NAMALWA (cell line): ENCODE measurements around the gene LY6G6C.
A peak's percentile ranks its signal among the peaks of the same experiment; 100 is the strongest.

ENCODE experiments used
- DNase-seq: peaks from one replicate; pipeline ENCODE4 v3.0.0-alpha.2; 2015; ENCODE audit warnings: low spot score

LY6G6C gene

GRCh38 chr6:31706599-31706998 lies 14.9 kb downstream of the LY6G6C start, which contains the start of gene LY6G6F:
LY6G6F (plus strand) TSS chr6:31706866; CDS start chr6:31706907, 41 bp downstream.
- no peak for DNase-seq

GRCh38 chr6:31705931-31706330 lies 15.6 kb downstream of the LY6G6C start:
- no peak for DNase-seq

GRCh38 chr6:31702819-31703716 lies 18.5 kb downstream of the LY6G6C start, which contains the start of gene ABHD16A:
ABHD16A (minus strand) TSS chr6:31703324; CDS start chr6:31703281, 43 bp downstream.
- peak; percentile 98 for DNase-seq

GRCh38 chr6:31702405-31702818 lies 19.1 kb downstream of the LY6G6C start:
- peak; percentile 44 for DNase-seq

- DNase-seq: peak; percentile 28
Measured at GRCh38 chr6:31701666-31702404, 19.7 kb downstream of the LY6G6C start.

GRCh38 chr6:31700740-31701401 lies 20.7 kb downstream of the LY6G6C start:
- DNase-seq: no peak

GRCh38 chr6:31697555-31697954 lies 24.0 kb downstream of the LY6G6C start:
- DNase-seq: no peak

- DNase-seq: no peak
Measured at GRCh38 chr6:31693535-31693934, 28.0 kb downstream of the LY6G6C start.

- DNase-seq: no peak
Measured at GRCh38 chr6:31692886-31693285, 28.7 kb downstream of the LY6G6C start.

GRCh38 chr6:31692353-31692752 lies 29.2 kb downstream of the LY6G6C start:
- no peak for DNase-seq

GRCh38 chr6:31691564-31692108 lies 29.9 kb downstream of the LY6G6C start:
- DNase-seq: no peak

GRCh38 chr6:31691078-31691463 lies 30.5 kb downstream of the LY6G6C start:
- no peak for DNase-seq

- DNase-seq: no peak
Measured at GRCh38 chr6:31690231-31691077, 31.1 kb downstream of the LY6G6C start.

- DNase-seq: no peak
Measured at GRCh38 chr6:31689249-31690110, 32.1 kb downstream of the LY6G6C start.

GRCh38 chr6:31687860-31688693 lies 33.5 kb downstream of the LY6G6C start:
- DNase-seq: no peak

- DNase-seq: no peak
Measured at GRCh38 chr6:31687321-31687720, 34.2 kb downstream of the LY6G6C start.

GRCh38 chr6:31686483-31686882 lies 35.1 kb downstream of the LY6G6C start:
- no peak for DNase-seq

- DNase-seq: no peak
Measured at GRCh38 chr6:31683591-31683990, 38.0 kb downstream of the LY6G6C start.

- DNase-seq: no peak
Measured at GRCh38 chr6:31681135-31681671, 40.3 kb downstream of the LY6G6C start.
